Trophoblast cell (in vitro differentiated cells and primary cell): ENCODE measurements around the gene COA4.

Source experiments
- DNase-seq, 2 donors: peaks; one replicate each; pipeline ENCODE4 v3.0.0-alpha.2; 2016
- H2AFZ ChIP-seq: 2 replicates; pipeline ENCODE4 v1.6.1; 2013; ENCODE audit warnings: low read length, moderate library complexity, mild to moderate bottlenecking; ENCODE audit not compliant: insufficient read depth, poor library complexity
- H2AK5ac ChIP-seq: 2 replicates; pipeline ENCODE4 v1.6.1; 2013; ENCODE audit warnings: mild to moderate bottlenecking, low read length
- H2BK120ac ChIP-seq: 2 replicates; pipeline ENCODE4 v1.6.1; 2013; ENCODE audit warnings: low read length, mild to moderate bottlenecking, moderate library complexity; ENCODE audit not compliant: insufficient read depth, poor library complexity
- H2BK12ac ChIP-seq: 2 replicates; pipeline ENCODE4 v1.6.1; 2013; ENCODE audit warnings: mild to moderate bottlenecking, low read length, moderate library complexity
- H2BK5ac ChIP-seq: 2 replicates; pipeline ENCODE4 v1.6.1; 2013; ENCODE audit warnings: low read length, low read depth, moderate library complexity, mild to moderate bottlenecking; ENCODE audit not compliant: poor library complexity
- H3K14ac ChIP-seq: 2 replicates; pipeline ENCODE4 v1.6.1; 2013; ENCODE audit warnings: mild to moderate bottlenecking, low read length
- H3K18ac ChIP-seq: 2 replicates; pipeline ENCODE4 v1.6.1; 2013; ENCODE audit warnings: mild to moderate bottlenecking, low read length
- H3K23ac ChIP-seq: 2 replicates; pipeline ENCODE4 v1.6.1; 2013; ENCODE audit warnings: low read length
- H3K27ac ChIP-seq: 2 replicates; pipeline ENCODE4 v1.5.1; 2013; ENCODE audit warnings: low read depth, mild to moderate bottlenecking, inconsistent platforms, low read length, moderate library complexity
- H3K27me3 ChIP-seq: 2 replicates; pipeline ENCODE4 v1.6.1; 2013; ENCODE audit warnings: inconsistent platforms, mild to moderate bottlenecking, low read length, moderate library complexity; ENCODE audit not compliant: insufficient read depth
- H3K36me3 ChIP-seq, 2 experiments: 1 replicate in 1 of 2; 2 replicates in 1 of 2; pipeline ENCODE4 v1.6.1; 2013; ENCODE audit warnings: low read length in 2 of 2, mild to moderate bottlenecking in 2 of 2, moderate library complexity in 1 of 2; ENCODE audit not compliant: insufficient read depth in 2 of 2, control insufficient read depth in 1 of 2
- H3K4ac ChIP-seq: 2 replicates; pipeline ENCODE4 v1.6.1; 2013; ENCODE audit warnings: low read depth, mild to moderate bottlenecking, low read length, moderate library complexity
- H3K4me1 ChIP-seq, 2 experiments: 1 replicate in 1 of 2; 2 replicates in 1 of 2; pipeline ENCODE4 v1.6.1; 2013; ENCODE audit warnings: low read length in 2 of 2, mild to moderate bottlenecking in 2 of 2, moderate library complexity in 1 of 2; ENCODE audit not compliant: insufficient read depth in 2 of 2, control insufficient read depth in 1 of 2
- H3K4me2 ChIP-seq: 2 replicates; pipeline ENCODE4 v1.6.1; 2013; ENCODE audit warnings: inconsistent platforms, mild to moderate bottlenecking, low read length, moderate library complexity
- H3K4me3 ChIP-seq: 2 replicates; pipeline ENCODE4 v1.5.1; 2013; ENCODE audit warnings: mild to moderate bottlenecking, low read depth, low read length, inconsistent platforms
- H3K79me1 ChIP-seq: one replicate; pipeline ENCODE4 v1.6.1; 2013; ENCODE audit warnings: low read length
- H3K79me2 ChIP-seq: 2 replicates; pipeline ENCODE4 v1.6.1; 2013; ENCODE audit warnings: low read length, mild to moderate bottlenecking; ENCODE audit not compliant: control insufficient read depth, insufficient read depth, poor library complexity
- H3K9ac ChIP-seq: 2 replicates; pipeline ENCODE4 v1.6.1; 2013; ENCODE audit warnings: mild to moderate bottlenecking, low read length
- H3K9me3 ChIP-seq: 2 replicates; pipeline ENCODE4 v1.6.1; 2013; ENCODE audit warnings: low read depth, mild to moderate bottlenecking, control low read depth, inconsistent platforms, low read length; ENCODE audit not compliant: insufficient read depth
- H4K12ac ChIP-seq: 2 replicates; pipeline ENCODE4 v1.6.1; 2013; ENCODE audit warnings: low read depth, mild to moderate bottlenecking, low read length, moderate library complexity
- H4K8ac ChIP-seq: 2 replicates; pipeline ENCODE4 v1.6.1; 2013; ENCODE audit warnings: low read depth, mild to moderate bottlenecking, low read length, moderate library complexity
- H4K91ac ChIP-seq: one replicate; pipeline ENCODE4 v1.6.1; 2013; ENCODE audit warnings: low read depth, mild to moderate bottlenecking, low read length, moderate library complexity
- WGBS: extraction: QIAGEN DNeasy Blood & Tissue Kit; methylation state at CpG from one replicate; pipeline ENCODE4 v1.1.7; 2013; ENCODE audit warnings: missing lambda C conversion rate; ENCODE audit not compliant: insufficient read length, insufficient coverage; ENCODE audit errors: extremely low coverage; 5-methylcytosine and 5-hydroxymethylcytosine counted together

COA4 gene

DNA sequence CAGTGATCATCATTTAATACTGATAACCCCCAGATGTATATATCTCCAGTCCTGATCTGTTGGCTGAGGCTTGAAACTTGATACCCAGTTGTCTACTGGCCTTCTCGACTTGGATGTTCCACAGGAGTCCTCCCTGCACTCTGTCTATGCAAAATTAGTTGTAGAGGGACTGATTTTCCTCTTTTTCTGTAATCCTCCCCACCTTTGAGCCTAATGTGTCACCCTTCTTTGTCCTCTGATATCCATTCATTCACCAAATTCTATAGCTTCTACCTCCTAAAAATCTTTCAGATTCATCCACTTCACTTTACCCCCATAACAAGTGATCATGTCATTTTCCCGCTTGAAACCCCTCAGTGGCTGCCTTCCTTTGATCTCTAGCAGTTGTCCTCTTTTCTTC lies 16.4 kb downstream of the COA4 start:
- Histone ChIP-seq H3K79me1 (no peaks in the 10 kb centered on the region), H3K4me1 (no peaks in the 10 kb centered on the region), H3K9ac (no peak overlapping the region), H3K4me2 (no peak overlapping the region), H3K9me3 (no peaks in the 10 kb centered on the region), H3K4me3 (no peak overlapping the region), H3K4ac (no peak overlapping the region), H3K27ac (no peak overlapping the region), H3K27me3 (no peaks in the 10 kb centered on the region), H2AFZ (no peak overlapping the region), H4K91ac (no peak overlapping the region), H3K23ac (no peak overlapping the region), H4K8ac (no peak overlapping the region), H4K12ac (no peak overlapping the region), H3K79me2 (no peaks in the 10 kb centered on the region), H3K14ac (no peak overlapping the region), H2BK12ac (no peak overlapping the region), H3K36me3 (peaks cover 3 to 7% of the 10 kb centered on the region in 2 experiments), H3K18ac (no peak overlapping the region), H2BK5ac (no peak overlapping the region), H2AK5ac (no peak overlapping the region), H2BK120ac (no peak overlapping the region)
- no CpG with 5 or more reads among the region's 2 CpGs for WGBS
- DNase-seq = no peak

GRCh38 chr11:73859671-73860070 lies 17.0 kb downstream of the COA4 start:
- Histone ChIP-seq H4K12ac (no peak overlapping the region), H3K23ac (no peak overlapping the region), H3K79me1 (no peaks in the 10 kb centered on the region), H3K4me2 (no peak overlapping the region), H3K4me1 (no peaks in the 10 kb centered on the region), H3K9ac (no peak overlapping the region), H3K27me3 (no peaks in the 10 kb centered on the region), H2BK5ac (no peak overlapping the region), H2BK12ac (no peak overlapping the region), H3K27ac (no peak overlapping the region), H2AK5ac (no peak overlapping the region), H2BK120ac (no peak overlapping the region), H2AFZ (no peak overlapping the region), H3K18ac (no peak overlapping the region), H4K8ac (no peak overlapping the region), H3K36me3 (peaks cover 3 to 7% of the 10 kb centered on the region in 2 experiments), H3K14ac (no peak overlapping the region), H3K4me3 (no peak overlapping the region), H4K91ac (no peak overlapping the region), H3K9me3 (no peaks in the 10 kb centered on the region), H3K4ac (no peak overlapping the region), H3K79me2 (no peaks in the 10 kb centered on the region)
- DNase-seq = peak; percentile 27 to 58
- WGBS = no CpG with 5 or more reads among the region's 2 CpGs

DNA sequence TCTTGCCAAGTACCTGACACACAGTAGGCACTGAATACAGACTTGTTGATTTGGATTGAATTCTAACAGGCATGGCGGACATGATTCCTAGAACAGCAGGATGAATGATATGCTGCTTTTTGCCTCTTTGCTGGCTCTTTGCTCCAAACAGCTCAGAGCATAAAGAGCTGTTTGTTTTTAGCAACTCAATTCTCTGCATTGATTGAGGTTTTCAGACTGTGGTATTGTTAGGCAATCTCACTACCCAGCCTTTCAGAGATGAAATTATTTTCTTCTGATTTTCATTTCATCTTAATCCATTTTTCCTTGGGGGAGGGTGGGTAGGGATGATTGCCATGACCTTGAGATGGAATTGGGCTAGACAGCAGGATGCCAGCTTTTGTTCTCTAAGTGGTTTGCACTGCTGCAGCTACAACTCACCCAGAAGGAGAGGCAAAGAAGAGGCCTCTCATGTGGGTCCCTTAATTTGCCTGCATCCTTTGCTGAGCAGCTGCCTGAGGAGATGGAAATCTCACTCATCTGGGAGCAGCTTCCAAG lies 20.5 kb downstream of the COA4 start:
- H3K27me3 ChIP-seq = no peaks in the 10 kb centered on the region
- H2AFZ ChIP-seq = no peak overlapping the region
- no peaks in the 10 kb centered on the region for H3K79me1 ChIP-seq
- H3K4me2 ChIP-seq = no peak overlapping the region
- H4K91ac ChIP-seq = no peak overlapping the region
- no peak overlapping the region for H2BK12ac ChIP-seq
- H3K27ac ChIP-seq = no peak overlapping the region
- no peaks in the 10 kb centered on the region for H3K36me3 ChIP-seq
- no peaks in the 10 kb centered on the region for H3K79me2 ChIP-seq
- H4K12ac ChIP-seq = no peak overlapping the region
- no peaks in the 10 kb centered on the region for H3K9me3 ChIP-seq
- no peak overlapping the region for H3K18ac ChIP-seq
- H2BK5ac ChIP-seq = no peak overlapping the region
- no peak overlapping the region for H3K14ac ChIP-seq
- no peak overlapping the region for H2AK5ac ChIP-seq
- WGBS = no CpG with 5 or more reads among the region's 1 CpG
- H3K4me1 ChIP-seq = no peaks in the 10 kb centered on the region
- no peak for DNase-seq
- H4K8ac ChIP-seq = no peak overlapping the region
- no peak overlapping the region for H3K4me3 ChIP-seq
- H3K9ac ChIP-seq = no peak overlapping the region
- H3K4ac ChIP-seq = no peak overlapping the region
- H3K23ac ChIP-seq = no peak overlapping the region
- H2BK120ac ChIP-seq = no peak overlapping the region

GRCh38 chr11:73854680-73855079 lies 22.0 kb downstream of the COA4 start:
- no CpG with 5 or more reads among the region's 1 CpG for WGBS
- Histone ChIP-seq H3K23ac (no peak overlapping the region), H3K27ac (no peak overlapping the region), H3K36me3 (peaks cover 0 to 3% of the 10 kb centered on the region in 2 experiments), H3K4me3 (no peak overlapping the region), H3K79me2 (no peaks in the 10 kb centered on the region), H3K9me3 (no peaks in the 10 kb centered on the region), H3K79me1 (no peaks in the 10 kb centered on the region), H4K91ac (no peak overlapping the region), H2AK5ac (no peak overlapping the region), H3K4me1 (no peaks in the 10 kb centered on the region), H4K12ac (no peak overlapping the region), H4K8ac (no peak overlapping the region), H2AFZ (no peak overlapping the region), H3K14ac (no peak overlapping the region), H3K27me3 (no peaks in the 10 kb centered on the region), H3K4ac (no peak overlapping the region), H3K18ac (no peak overlapping the region), H3K4me2 (no peak overlapping the region), H2BK120ac (no peak overlapping the region), H2BK5ac (no peak overlapping the region), H3K9ac (no peak overlapping the region), H2BK12ac (no peak overlapping the region)
- DNase-seq = peak; percentile 76 to 89
